Measurements from ENCODE around the gene RNF220.

GRCh38 chr1:44591381-44591780, 186.3 kb downstream of the RNF220 start:
- TF ChIP-seq CTCF (IDR thresholded peaks at IDR 0.05; ENCODE audit: poor library complexity, severe bottlenecking) (no peak), SMC3 (conservative IDR thresholded peaks at IDR 0.05; ENCODE audit: poor library complexity) (no peak), EP300 (conservative IDR thresholded peaks at IDR 0.05; ENCODE audit: poor library complexity, severe bottlenecking) (no peak), POLR2AphosphoS5 (IDR thresholded peaks at IDR 0.05) (no peak)
